ENCODE measurements around the gene KAT7. TPM values are rescaled to one million over a fixed set of nuclear protein-coding genes. Genes with fewer than 3 reads are reported as not detected.

The KAT7 gene
- polyA plus RNA-seq, 1 of the 3 experiments (the other 2 are of a cell fraction), result 20.2 TPM

- Histone ChIP-seq H3K4me2 (no peak overlapping the region), H2AFZ (ENCODE audit: low read depth) (no peak overlapping the region), H4K20me1 (ENCODE audit: insufficient read depth) (no peaks in the 10 kb centered on the region), H3K4me1 (ENCODE audit: control insufficient read depth in 1 of 2, insufficient read depth in 2 of 2, low read depth in 1 of 2, low read length in 1 of 2) (peaks cover 0 to 9% of the 10 kb centered on the region in 2 experiments; a peak in 1 of 4 replicates), H3F3A (replicated peaks; ENCODE audit: insufficient read depth) (peaks cover 3% of the 10 kb centered on the region), H3K9me2 (no peaks in the 10 kb centered on the region), H3K27me3 (ENCODE audit: insufficient read depth) (peaks cover 75% of the 10 kb centered on the region), H3K27ac (ENCODE audit: low read depth in 2 of 2, low read length in 1 of 2) (no peak overlapping the region), H3K4me3 (ENCODE audit: low read depth in 2 of 2, low read length in 1 of 2) (no peak overlapping the region), H3K9me3 (no peaks in the 10 kb centered on the region), H3K9ac (no peak overlapping the region), H3K79me2 (ENCODE audit: insufficient read depth) (no peaks in the 10 kb centered on the region), H3K36me3 (replicated peaks in 1 of 2; ENCODE audit: control insufficient read depth in 1 of 2, insufficient read depth in 2 of 2, low read length in 1 of 2) (no peaks in the 10 kb centered on the region)
- 24% methylated on average over 14 of the region's 14 CpGs for WGBS (ENCODE audit: low lambda C conversion rate)
- ChIA-PET POLR2A (no interaction called here), CTCF (interaction anchor here (0.7 to 40.4 kb wide), 18 partner anchors 10 to 143 kb away, joined by 3 to 1665 read pairs (median 14); partner anchors contain the start of gene DLX3)
- TF ChIP-seq EZH2phosphoT487 (IDR thresholded peaks at IDR 0.05; ENCODE audit: borderline replicate concordance, low read depth), result no peak
- TF ChIP-seq SIN3A (IDR thresholded peaks at IDR 0.05; ENCODE audit: borderline replicate concordance, low read depth, low read length), result no peak
- TF ChIP-seq IRF3 (IDR thresholded peaks at IDR 0.05; ENCODE audit: low read depth, low read length), result no peak
- no peak for TF ChIP-seq USF1 (IDR thresholded peaks at IDR 0.05; ENCODE audit: borderline replicate concordance, low read depth)
- no peak for TF ChIP-seq PBX3 (IDR thresholded peaks at IDR 0.05)
- TF ChIP-seq MAX (IDR thresholded peaks at IDR 0.05; ENCODE audit: low read depth), result no peak
- no peak for TF ChIP-seq TEAD4 (IDR thresholded peaks at IDR 0.05; ENCODE audit: borderline replicate concordance, insufficient read depth)
- DNase-seq, result no peak
These were observed 90.7 kb downstream of the KAT7 start for GRCh38 chr17:49878931-49879904.

GRCh38 chr17:49880291-49881053 lies 92.0 kb downstream of the KAT7 start:
- ChIA-PET POLR2A (no interaction called here), CTCF (interaction anchor here (0.6 to 40.4 kb wide), 60 partner anchors 9 to 532 kb away, joined by 3 to 1665 read pairs (median 4); partner anchors contain the start of gene DLX3)
- WGBS (ENCODE audit: low lambda C conversion rate), result 10% methylated on average over 35 of the region's 41 CpGs
- Histone ChIP-seq H3K4me1 (ENCODE audit: control insufficient read depth in 1 of 2, insufficient read depth in 2 of 2, low read depth in 1 of 2, low read length in 1 of 2) (peaks cover 0 to 9% of the 10 kb centered on the region in 2 experiments; a peak in 1 of 4 replicates), H3K27me3 (ENCODE audit: insufficient read depth) (peaks cover 78% of the 10 kb centered on the region), H3K9me3 (no peaks in the 10 kb centered on the region), H3K36me3 (replicated peaks in 1 of 2; ENCODE audit: control insufficient read depth in 1 of 2, insufficient read depth in 2 of 2, low read length in 1 of 2) (no peaks in the 10 kb centered on the region), H3K27ac (ENCODE audit: low read depth in 2 of 2, low read length in 1 of 2) (no peak overlapping the region), H4K20me1 (ENCODE audit: insufficient read depth) (no peaks in the 10 kb centered on the region), H3K79me2 (ENCODE audit: insufficient read depth) (no peaks in the 10 kb centered on the region), H2AFZ (ENCODE audit: low read depth) (peak overlapping the region; percentile 33; the same call in 1 of the 2 replicates), H3F3A (replicated peaks; ENCODE audit: insufficient read depth) (peaks cover 5% of the 10 kb centered on the region), H3K9me2 (no peaks in the 10 kb centered on the region), H3K9ac (no peak overlapping the region), H3K4me2 (peak overlapping the region; percentile 62), H3K4me3 (ENCODE audit: low read depth in 2 of 2, low read length in 1 of 2) (peak overlapping the region in 1 of 2 experiments; percentile 13; a peak in 2 of 4 replicates)
- DNase-seq, result peak; percentile 97
- peak; percentile 18; the same call in 1 of the 2 replicates for TF ChIP-seq NRF1 (IDR thresholded peaks at IDR 0.05; ENCODE audit: low read depth, low read length)
- TF ChIP-seq RXRA (IDR thresholded peaks at IDR 0.05; ENCODE audit: borderline replicate concordance, low read depth), result no peak
- TF ChIP-seq GATA2 (CRISPR knock-in tag; IDR thresholded peaks at IDR 0.05), result no peak
- no peak for TF ChIP-seq IRF3 (IDR thresholded peaks at IDR 0.05; ENCODE audit: low read depth, low read length)
- TF ChIP-seq SMC3 (IDR thresholded peaks at IDR 0.05; ENCODE audit: low read depth, low read length), result peak; percentile 86
- TF ChIP-seq CTCF (IDR thresholded peaks at IDR 0.05), result peak; percentile 96
- TF ChIP-seq FOSL2 (IDR thresholded peaks at IDR 0.05; ENCODE audit: borderline replicate concordance, low read depth), result no peak
- peak; percentile 86 for TF ChIP-seq RAD21 (IDR thresholded peaks at IDR 0.05; ENCODE audit: low read length)
- no peak for TF ChIP-seq SIN3A (IDR thresholded peaks at IDR 0.05; ENCODE audit: borderline replicate concordance, low read depth, low read length)
- 0 out of 2 replicates have a peak, but pooled peaks have one; percentile 23 for TF ChIP-seq RCOR1 (IDR thresholded peaks at IDR 0.05; ENCODE audit: low read length)

All from SK-N-SH (cell line).